ENCODE results near the gene RCSD1. TPM values are rescaled to one million over a fixed set of nuclear protein-coding genes. Genes with fewer than 3 reads are reported as not detected.

Gene RCSD1
- total RNA-seq, 2 experiments from 2014 or later, result 143 to 145 TPM

GRCh38 chr1:167752219-167752985, 122.4 kb downstream of the RCSD1 start:
- CTCF ChIA-PET, result interaction anchor here (1.3 to 1.9 kb wide), 3 partner anchors 9 to 330 kb away, joined by 4 to 8 read pairs (median 4); no protein-coding TSS in a partner anchor
- POLR2A ChIA-PET, result interaction anchor here (0.9 to 1.1 kb wide), 2 partner anchors 44 to 184 kb away, joined by 3 to 4 read pairs; no protein-coding TSS in a partner anchor
- no peaks in the 10 kb centered on the region for H3K27me3 Mint-ChIP-seq (ENCODE audit: low read depth)
- H3K4me3 Mint-ChIP-seq, result no peak overlapping the region
- no peak for ATAC-seq
- H3K36me3 Mint-ChIP-seq (ENCODE audit: low read depth), result no peaks in the 10 kb centered on the region
- DNase-seq, result no peak
- peak overlapping the region; percentile 12 for H3K27ac Mint-ChIP-seq
- peaks cover 14% of the 10 kb centered on the region for H3K4me1 Mint-ChIP-seq (ENCODE audit: low read depth)
- no peaks in the 10 kb centered on the region for H3K9me3 Mint-ChIP-seq (ENCODE audit: insufficient read depth)

GRCh38 chr1:167755654-167756053, 125.6 kb downstream of the RCSD1 start:
- ChIA-PET CTCF (no interaction called here), POLR2A (no interaction called here)
- DNase-seq (no peak), ATAC-seq (no peak)
- Mint-ChIP-seq H3K4me3 (no peak overlapping the region), H3K9me3 (ENCODE audit: insufficient read depth) (no peaks in the 10 kb centered on the region), H3K27me3 (ENCODE audit: low read depth) (no peaks in the 10 kb centered on the region), H3K36me3 (ENCODE audit: low read depth) (no peaks in the 10 kb centered on the region), H3K4me1 (ENCODE audit: low read depth) (peaks cover 15% of the 10 kb centered on the region), H3K27ac (no peak overlapping the region)

Other genes with a start within 250 kb of the RCSD1 start
- 100 to 1,000 TPM; 243 to 251 TPM for gene CD247, start 111.7 kb upstream of the RCSD1 start, total RNA-seq
- gene CREG1, start 76.5 kb upstream of the RCSD1 start, total RNA-seq, result 1 to 10 TPM; 7.3 to 7.7 TPM
- 10 to 100 TPM; 12.5 to 13.6 TPM for gene MPZL1, start 91.8 kb downstream of the RCSD1 start, total RNA-seq